Measurements from ENCODE around the gene CORIN. TPM values are rescaled to one million over a fixed set of nuclear protein-coding genes. Genes with fewer than 3 reads are reported as not detected.

CORIN gene
- total RNA-seq, 1 experiment from 2014 or later: 0.07 TPM

GRCh38 chr4:47816748-47817147 lies 21.1 kb downstream of the CORIN start:
- CTCF ChIA-PET: no interaction called here

GRCh38 chr4:47814618-47815295 lies 23.1 kb downstream of the CORIN start:
- no peak overlapping the region for H3K4me3 Mint-ChIP-seq (ENCODE audit: low read depth, unreplicated experiment)
- peaks cover 27% of the 10 kb centered on the region for H3K27me3 Mint-ChIP-seq (ENCODE audit: unreplicated experiment)
- TF ChIP-seq, protein P1, sequence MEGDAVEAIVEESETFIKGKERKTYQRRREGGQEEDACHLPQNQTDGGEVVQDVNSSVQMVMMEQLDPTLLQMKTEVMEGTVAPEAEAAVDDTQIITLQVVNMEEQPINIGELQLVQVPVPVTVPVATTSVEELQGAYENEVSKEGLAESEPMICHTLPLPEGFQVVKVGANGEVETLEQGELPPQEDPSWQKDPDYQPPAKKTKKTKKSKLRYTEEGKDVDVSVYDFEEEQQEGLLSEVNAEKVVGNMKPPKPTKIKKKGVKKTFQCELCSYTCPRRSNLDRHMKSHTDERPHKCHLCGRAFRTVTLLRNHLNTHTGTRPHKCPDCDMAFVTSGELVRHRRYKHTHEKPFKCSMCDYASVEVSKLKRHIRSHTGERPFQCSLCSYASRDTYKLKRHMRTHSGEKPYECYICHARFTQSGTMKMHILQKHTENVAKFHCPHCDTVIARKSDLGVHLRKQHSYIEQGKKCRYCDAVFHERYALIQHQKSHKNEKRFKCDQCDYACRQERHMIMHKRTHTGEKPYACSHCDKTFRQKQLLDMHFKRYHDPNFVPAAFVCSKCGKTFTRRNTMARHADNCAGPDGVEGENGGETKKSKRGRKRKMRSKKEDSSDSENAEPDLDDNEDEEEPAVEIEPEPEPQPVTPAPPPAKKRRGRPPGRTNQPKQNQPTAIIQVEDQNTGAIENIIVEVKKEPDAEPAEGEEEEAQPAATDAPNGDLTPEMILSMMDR (IDR thresholded peaks at IDR 0.05; ENCODE audit: unreplicated experiment): no peak
- intact Hi-C loops (cut with micrococcal nuclease; ENCODE audit: unreplicated experiment): no loop called here
- H3K27ac Mint-ChIP-seq (ENCODE audit: unreplicated experiment): no peak overlapping the region
- no peaks in the 10 kb centered on the region for H3K36me3 Mint-ChIP-seq (ENCODE audit: insufficient read depth, unreplicated experiment)
- CTCF ChIA-PET: no interaction called here
- no peaks in the 10 kb centered on the region for H3K9me3 Mint-ChIP-seq (ENCODE audit: low read depth, unreplicated experiment)
- no peaks in the 10 kb centered on the region for H3K4me1 Mint-ChIP-seq (ENCODE audit: low read depth, unreplicated experiment)
- no TSS peak for BruUV-seq (replicated peaks)
- no peak for DNase-seq

More at GRCh38 chr4:47816748-47817147, 21.1 kb downstream of the CORIN start:
- BruUV-seq (replicated peaks): no TSS peak
- TF ChIP-seq, protein P1 (IDR thresholded peaks at IDR 0.05; ENCODE audit: unreplicated experiment): no peak
- no peak for DNase-seq
- Mint-ChIP-seq H3K36me3 (ENCODE audit: insufficient read depth, unreplicated experiment) (no peaks in the 10 kb centered on the region), H3K4me1 (ENCODE audit: low read depth, unreplicated experiment) (no peaks in the 10 kb centered on the region), H3K9me3 (ENCODE audit: low read depth, unreplicated experiment) (no peaks in the 10 kb centered on the region), H3K4me3 (ENCODE audit: low read depth, unreplicated experiment) (no peak overlapping the region), H3K27ac (ENCODE audit: unreplicated experiment) (no peak overlapping the region), H3K27me3 (ENCODE audit: unreplicated experiment) (peaks cover 17% of the 10 kb centered on the region)
- intact Hi-C loops (cut with micrococcal nuclease; ENCODE audit: unreplicated experiment): no loop called here

DNA sequence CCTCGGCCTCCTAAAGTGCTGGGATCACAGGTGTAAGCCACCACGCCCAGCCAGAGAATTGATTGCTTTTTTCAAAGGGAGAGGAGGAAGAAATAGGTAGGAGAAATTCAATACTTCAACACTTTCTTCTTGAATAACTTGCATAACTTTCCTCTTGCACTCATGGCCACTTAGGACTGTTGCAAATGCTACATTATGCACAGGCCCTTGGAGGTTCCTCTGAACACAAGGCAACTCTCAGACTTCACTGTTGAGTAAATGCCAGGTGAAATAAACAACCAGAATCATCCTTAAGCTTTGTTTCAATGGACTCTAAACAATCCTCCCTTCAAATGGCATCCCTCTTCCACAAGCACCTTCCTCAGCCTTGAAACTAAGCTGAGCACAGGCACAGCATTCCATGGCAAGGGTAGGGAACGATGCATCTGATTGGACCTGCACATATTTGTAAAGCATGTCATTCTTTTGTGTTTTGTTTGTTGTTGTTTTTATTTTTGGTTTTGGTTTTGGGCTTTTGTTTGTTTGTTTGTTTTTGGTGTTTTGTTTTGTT lies 28.1 kb downstream of the CORIN start:
- CTCF ChIA-PET: no interaction called here
- DNase-seq: no peak
- H3K4me3 Mint-ChIP-seq (ENCODE audit: low read depth, unreplicated experiment): no peak overlapping the region
- intact Hi-C loops (cut with micrococcal nuclease; ENCODE audit: unreplicated experiment): no loop called here
- H3K9me3 Mint-ChIP-seq (ENCODE audit: low read depth, unreplicated experiment): no peaks in the 10 kb centered on the region
- BruUV-seq (replicated peaks): no TSS peak
- TF ChIP-seq, protein P1 (IDR thresholded peaks at IDR 0.05; ENCODE audit: unreplicated experiment): no peak
- H3K36me3 Mint-ChIP-seq (ENCODE audit: insufficient read depth, unreplicated experiment): no peaks in the 10 kb centered on the region
- peaks cover 14% of the 10 kb centered on the region for H3K27me3 Mint-ChIP-seq (ENCODE audit: unreplicated experiment)
- H3K4me1 Mint-ChIP-seq (ENCODE audit: low read depth, unreplicated experiment): no peaks in the 10 kb centered on the region
- H3K27ac Mint-ChIP-seq (ENCODE audit: unreplicated experiment): no peak overlapping the region

DNA sequence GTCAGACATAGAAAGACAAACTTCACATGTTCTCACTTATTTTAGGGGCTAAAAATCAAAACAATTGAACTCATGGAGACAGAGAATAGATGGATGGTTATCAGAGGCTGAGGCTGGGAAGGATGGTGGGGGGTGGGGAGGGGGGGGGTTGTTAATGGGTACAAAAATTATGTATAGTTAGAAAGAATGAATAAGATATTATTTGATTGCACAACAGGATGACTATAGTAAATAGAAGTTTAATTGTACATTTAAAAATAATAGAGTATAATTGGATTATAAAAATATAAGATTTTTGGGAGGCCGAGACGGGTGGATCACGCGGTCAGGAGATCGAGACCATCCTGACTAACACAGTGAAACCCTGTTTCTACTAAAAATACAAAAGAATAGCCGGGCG lies 33.3 kb downstream of the CORIN start:
- H3K27ac Mint-ChIP-seq (ENCODE audit: unreplicated experiment): no peak overlapping the region
- H3K27me3 Mint-ChIP-seq (ENCODE audit: unreplicated experiment): no peaks in the 10 kb centered on the region
- H3K9me3 Mint-ChIP-seq (ENCODE audit: low read depth, unreplicated experiment): no peaks in the 10 kb centered on the region
- DNase-seq: no peak
- TF ChIP-seq, protein P1 (IDR thresholded peaks at IDR 0.05; ENCODE audit: unreplicated experiment): no peak
- CTCF ChIA-PET: no interaction called here
- H3K4me3 Mint-ChIP-seq (ENCODE audit: low read depth, unreplicated experiment): no peak overlapping the region
- intact Hi-C loops (cut with micrococcal nuclease; ENCODE audit: unreplicated experiment): no loop called here
- no TSS peak for BruUV-seq (replicated peaks)
- H3K36me3 Mint-ChIP-seq (ENCODE audit: insufficient read depth, unreplicated experiment): no peaks in the 10 kb centered on the region
- no peaks in the 10 kb centered on the region for H3K4me1 Mint-ChIP-seq (ENCODE audit: low read depth, unreplicated experiment)
